Mesendoderm (in vitro differentiated cells): Measurements from ENCODE around the gene C5orf15.
A peak's percentile ranks its signal among the peaks of the same experiment; 100 is the strongest.

Experiments
- DNase-seq: peaks from one replicate; pipeline ENCODE4 v3.0.0; 2013
- H2AK5ac ChIP-seq: 2 replicates; pipeline ENCODE4 v1.6.1; 2013; ENCODE audit warnings: low read length, inconsistent platforms
- H2BK120ac ChIP-seq: 2 replicates; pipeline ENCODE4 v1.6.1; 2013; ENCODE audit warnings: low read depth, mild to moderate bottlenecking, low read length, moderate library complexity, mixed read lengths
- H2BK15ac ChIP-seq: replicated peaks from 2 replicates; pipeline ENCODE4 v1.6.1; 2013; ENCODE audit warnings: low read depth, mild to moderate bottlenecking, moderate library complexity
- H2BK5ac ChIP-seq: 2 replicates; pipeline ENCODE4 v1.6.1; 2013; ENCODE audit warnings: low read length, inconsistent platforms
- H3K18ac ChIP-seq: 2 replicates; pipeline ENCODE4 v1.6.1; 2013; ENCODE audit warnings: mild to moderate bottlenecking, low read length, mixed read lengths
- H3K23ac ChIP-seq: one replicate; pipeline ENCODE4 v1.6.1; 2013; ENCODE audit warnings: low read length
- H3K27ac ChIP-seq: 2 replicates; pipeline ENCODE4 v1.5.1; 2013; ENCODE audit warnings: low read depth, mild to moderate bottlenecking, inconsistent platforms, low read length, moderate library complexity
- H3K27me3 ChIP-seq: 2 replicates; pipeline ENCODE4 v1.6.1; 2013; ENCODE audit warnings: low read length, control low read depth, mild to moderate bottlenecking, inconsistent platforms; ENCODE audit not compliant: insufficient read depth, poor library complexity
- H3K36me3 ChIP-seq: 2 replicates; pipeline ENCODE4 v1.6.1; 2013; ENCODE audit warnings: low read length, inconsistent platforms; ENCODE audit not compliant: control insufficient read depth, insufficient read depth
- H3K4ac ChIP-seq: one replicate; pipeline ENCODE4 v1.6.1; 2013; ENCODE audit warnings: low read depth, mild to moderate bottlenecking, low read length, moderate library complexity
- H3K4me1 ChIP-seq: 2 replicates; pipeline ENCODE4 v1.6.1; 2013; ENCODE audit warnings: low read depth, low read length, inconsistent platforms; ENCODE audit not compliant: control insufficient read depth
- H3K4me2 ChIP-seq: 2 replicates; pipeline ENCODE4 v1.6.1; 2013; ENCODE audit warnings: low read length
- H3K4me3 ChIP-seq: 2 replicates; pipeline ENCODE4 v1.5.1; 2013; ENCODE audit warnings: mild to moderate bottlenecking, low read length
- H3K56ac ChIP-seq: one replicate; pipeline ENCODE4 v1.6.1; 2013; ENCODE audit warnings: low read length
- H3K79me1 ChIP-seq: 2 replicates; pipeline ENCODE4 v1.6.1; 2013; ENCODE audit warnings: low read length, inconsistent platforms
- H3K79me2 ChIP-seq: 2 replicates; pipeline ENCODE4 v1.6.1; 2013; ENCODE audit warnings: mild to moderate bottlenecking, low read length; ENCODE audit not compliant: control insufficient read depth, insufficient read depth
- H3K9ac ChIP-seq: 2 replicates; pipeline ENCODE4 v1.6.1; 2013; ENCODE audit warnings: low read length, inconsistent platforms
- H4K5ac ChIP-seq: one replicate; pipeline ENCODE4 v1.6.1; 2013; ENCODE audit warnings: low read length
- H4K8ac ChIP-seq: one replicate; pipeline ENCODE4 v1.6.1; 2013; ENCODE audit warnings: low read depth, mild to moderate bottlenecking, control low read depth, low read length, moderate library complexity
- WGBS: extraction: QIAGEN DNeasy Blood & Tissue Kit; methylation state at CpG from one replicate; pipeline ENCODE4 v1.1.7; 2013; ENCODE audit warnings: low lambda C conversion rate, missing lambda C conversion rate; ENCODE audit not compliant: insufficient coverage; ENCODE audit errors: extremely low coverage; 5-methylcytosine and 5-hydroxymethylcytosine counted together

The C5orf15 gene

DNA sequence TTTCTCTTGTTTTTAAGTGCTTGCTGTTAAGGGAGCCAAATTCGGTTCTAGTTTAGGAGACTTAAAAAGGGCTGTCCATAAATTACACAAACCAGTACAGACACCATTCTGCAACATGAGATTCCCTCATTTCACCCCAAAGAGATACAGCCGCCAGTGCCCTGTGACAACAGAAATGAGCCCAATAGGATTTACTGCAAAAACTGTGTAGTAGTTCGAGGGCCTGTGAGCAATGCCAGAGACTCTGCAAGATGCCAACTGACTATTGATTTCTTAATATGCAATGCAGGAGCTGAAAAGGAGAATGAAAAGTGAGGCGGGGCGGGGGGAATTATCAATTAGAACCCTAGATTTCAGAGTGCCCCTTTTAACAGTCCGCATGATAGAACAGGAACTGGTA lies 5.7 kb upstream of the C5orf15 start:
- no peak overlapping the region for H3K18ac ChIP-seq
- H2BK120ac ChIP-seq, result no peak overlapping the region
- no peak overlapping the region for H2BK15ac ChIP-seq
- H2BK5ac ChIP-seq, result no peak overlapping the region
- peaks cover 2% of the 10 kb centered on the region for H3K79me1 ChIP-seq
- DNase-seq, result no peak
- H2AK5ac ChIP-seq, result no peak overlapping the region
- no peaks in the 10 kb centered on the region for H3K27me3 ChIP-seq
- H3K36me3 ChIP-seq, result peaks cover 9% of the 10 kb centered on the region
- no peak overlapping the region for H3K4ac ChIP-seq
- H3K9ac ChIP-seq, result no peak overlapping the region
- no peak overlapping the region for H4K8ac ChIP-seq
- H3K23ac ChIP-seq, result no peak overlapping the region
- no peaks in the 10 kb centered on the region for H3K4me1 ChIP-seq
- no peak overlapping the region for H3K27ac ChIP-seq
- no peak overlapping the region for H3K4me3 ChIP-seq
- no peaks in the 10 kb centered on the region for H3K79me2 ChIP-seq
- no peak overlapping the region for H4K5ac ChIP-seq
- no peak overlapping the region for H3K56ac ChIP-seq
- WGBS, result no CpG with 5 or more reads among the region's 6 CpGs
- no peak overlapping the region for H3K4me2 ChIP-seq

DNA sequence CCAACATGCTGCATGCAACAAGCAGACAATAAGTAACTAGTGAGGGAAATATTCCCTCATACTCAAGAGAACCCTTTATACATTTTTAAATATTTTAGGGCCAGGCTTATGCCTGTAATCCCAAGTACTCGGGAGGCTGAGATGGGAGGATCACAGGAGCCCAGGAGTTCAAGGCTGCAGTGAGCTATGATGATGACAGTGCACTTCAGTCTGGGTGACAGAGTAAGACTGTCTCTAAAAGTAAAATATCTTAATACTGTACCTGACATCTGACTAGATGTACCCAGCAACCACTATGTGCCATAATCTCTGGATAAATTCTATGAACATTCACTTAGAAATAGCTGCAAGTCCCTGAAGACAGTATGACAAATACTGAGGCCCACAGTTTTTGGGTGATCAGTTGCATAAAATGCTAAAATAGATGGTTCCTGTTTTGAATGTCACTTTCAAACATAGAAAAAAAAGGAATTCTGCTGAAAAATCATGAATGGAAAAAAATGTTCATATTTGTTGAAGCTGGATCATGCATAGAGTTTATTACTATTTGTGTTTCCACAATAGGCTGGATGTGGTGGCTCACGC lies 2.0 kb upstream of the C5orf15 start:
- no peak overlapping the region for H3K27ac ChIP-seq
- H2BK5ac ChIP-seq, result no peak overlapping the region
- no peaks in the 10 kb centered on the region for H3K27me3 ChIP-seq
- no peak overlapping the region for H3K23ac ChIP-seq
- no peak overlapping the region for H4K5ac ChIP-seq
- H3K79me2 ChIP-seq, result peaks cover 8% of the 10 kb centered on the region
- no peak overlapping the region for H3K4me2 ChIP-seq
- no peaks in the 10 kb centered on the region for H3K4me1 ChIP-seq
- H2BK15ac ChIP-seq, result no peak overlapping the region
- H3K56ac ChIP-seq, result no peak overlapping the region
- no peak overlapping the region for H3K18ac ChIP-seq
- no peak overlapping the region for H3K4me3 ChIP-seq
- DNase-seq, result no peak
- H3K9ac ChIP-seq, result no peak overlapping the region
- H3K36me3 ChIP-seq, result peaks cover 6% of the 10 kb centered on the region
- H3K79me1 ChIP-seq, result peaks cover 7% of the 10 kb centered on the region
- WGBS, result no CpG with 5 or more reads among the region's 2 CpGs
- no peak overlapping the region for H2AK5ac ChIP-seq
- H4K8ac ChIP-seq, result no peak overlapping the region
- H2BK120ac ChIP-seq, result no peak overlapping the region
- H3K4ac ChIP-seq, result no peak overlapping the region

DNA sequence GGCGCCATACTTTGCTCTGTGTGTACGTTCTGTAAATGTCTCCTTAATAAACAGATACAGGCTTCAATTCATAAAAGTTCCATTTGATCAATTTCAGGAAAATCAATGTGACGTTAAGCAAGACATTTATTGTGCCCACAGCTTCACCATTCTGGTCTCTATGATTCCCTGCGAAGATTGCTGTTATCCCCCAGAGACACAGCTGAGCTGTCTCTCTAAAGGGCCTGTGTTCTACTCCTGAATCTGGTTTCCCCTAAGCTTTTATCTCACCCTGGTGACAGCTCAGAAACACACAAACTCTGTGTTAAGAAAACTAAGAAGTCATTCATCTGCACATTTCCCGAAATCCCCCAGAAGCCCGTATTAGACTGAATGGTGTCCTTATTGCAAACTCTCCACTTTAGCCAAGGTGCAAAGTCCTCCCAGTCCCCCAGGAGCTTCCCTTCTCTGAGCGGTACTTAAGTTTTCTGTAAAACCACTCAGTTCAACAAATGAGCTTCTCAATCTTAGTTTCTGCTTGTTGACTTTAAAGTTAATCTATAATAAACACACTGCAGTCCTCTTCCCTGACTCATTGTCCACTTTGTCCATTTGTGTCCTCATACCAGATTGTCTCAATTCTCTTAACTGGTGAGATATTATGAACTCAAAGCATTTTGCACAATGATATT lies 1.4 kb upstream of the C5orf15 start:
- Histone ChIP-seq H3K79me2 (peaks cover 9% of the 10 kb centered on the region), H3K4me3 (no peak overlapping the region), H3K23ac (no peak overlapping the region), H2BK120ac (no peak overlapping the region), H2BK15ac (no peak overlapping the region), H3K18ac (no peak overlapping the region), H3K4ac (no peak overlapping the region), H4K8ac (no peak overlapping the region), H3K27me3 (no peaks in the 10 kb centered on the region), H2BK5ac (no peak overlapping the region), H3K56ac (no peak overlapping the region), H3K4me1 (no peaks in the 10 kb centered on the region), H3K9ac (no peak overlapping the region), H3K27ac (no peak overlapping the region), H3K36me3 (peaks cover 6% of the 10 kb centered on the region), H2AK5ac (no peak overlapping the region), H4K5ac (no peak overlapping the region), H3K4me2 (no peak overlapping the region), H3K79me1 (peaks cover 9% of the 10 kb centered on the region)
- DNase-seq, result no peak
- WGBS, result no CpG with 5 or more reads among the region's 7 CpGs

DNA sequence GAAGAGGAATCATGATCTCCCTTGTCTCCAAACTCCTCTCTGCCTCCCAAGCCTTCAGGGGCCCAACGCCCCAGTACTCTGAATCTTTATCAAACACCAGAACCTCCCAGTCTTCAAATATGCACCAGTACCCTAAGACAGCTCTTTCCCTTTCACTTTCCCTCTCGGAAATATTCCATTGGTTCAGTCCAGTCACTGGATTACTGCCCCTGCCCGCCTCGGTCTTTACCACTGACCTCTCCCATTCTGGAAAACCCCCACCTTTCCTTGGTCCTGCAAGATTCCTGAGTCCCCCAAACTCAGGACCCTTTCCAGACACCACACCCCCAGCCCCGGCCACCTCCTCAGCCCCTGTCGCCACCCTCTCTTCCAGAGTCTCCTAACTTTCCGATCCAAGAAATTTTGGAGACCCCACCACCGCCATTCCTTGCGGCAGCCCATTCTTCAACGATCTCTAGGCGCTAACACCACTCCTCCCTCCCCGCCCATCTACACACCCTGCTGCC lies 674 bp downstream of the C5orf15 start:
- Histone ChIP-seq H2BK120ac (no peak overlapping the region), H3K56ac (peak overlapping the region; percentile 84), H3K27ac (no peak overlapping the region), H4K8ac (peak overlapping the region; percentile 69), H3K23ac (no peak overlapping the region), H3K27me3 (no peaks in the 10 kb centered on the region), H3K4me1 (no peaks in the 10 kb centered on the region), H3K36me3 (no peaks in the 10 kb centered on the region), H3K18ac (no peak overlapping the region), H3K9ac (peak overlapping the region; percentile 77), H3K79me1 (peaks cover 11% of the 10 kb centered on the region), H3K4me2 (peak overlapping the region; percentile 78), H2BK5ac (no peak overlapping the region), H4K5ac (no peak overlapping the region), H3K4ac (no peak overlapping the region), H2AK5ac (no peak overlapping the region), H3K4me3 (peak overlapping the region; percentile 86), H3K79me2 (peaks cover 9% of the 10 kb centered on the region), H2BK15ac (no peak overlapping the region)
- no CpG with 5 or more reads among the region's 12 CpGs for WGBS
- peak; percentile 24 for DNase-seq

DNA sequence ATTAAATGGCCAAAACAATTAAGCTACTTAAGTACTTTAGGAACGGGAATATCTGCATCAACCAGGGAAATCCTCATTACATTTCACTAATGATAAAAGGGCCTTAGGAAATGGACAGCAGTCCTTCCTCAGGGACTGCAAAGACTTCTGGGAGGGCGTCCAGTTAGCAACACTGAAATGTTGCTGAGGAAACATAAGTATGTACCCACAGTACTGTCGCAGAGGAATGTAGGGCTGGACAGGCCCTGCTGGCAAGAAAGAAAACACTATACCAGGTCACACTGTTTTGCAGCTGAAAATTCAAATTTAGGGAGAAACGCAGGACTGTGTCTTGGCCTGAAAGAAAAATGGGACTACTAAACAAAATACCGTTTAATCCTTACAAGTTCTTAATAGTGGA lies 1.3 kb downstream of the C5orf15 start:
- peak overlapping the region; percentile 30 for H3K9ac ChIP-seq
- no peak overlapping the region for H3K4me3 ChIP-seq
- H3K18ac ChIP-seq, result no peak overlapping the region
- H2AK5ac ChIP-seq, result no peak overlapping the region
- H3K4ac ChIP-seq, result no peak overlapping the region
- H3K23ac ChIP-seq, result no peak overlapping the region
- H3K79me2 ChIP-seq, result peaks cover 9% of the 10 kb centered on the region
- no peak overlapping the region for H2BK5ac ChIP-seq
- no peak overlapping the region for H4K8ac ChIP-seq
- no peak for DNase-seq
- H2BK120ac ChIP-seq, result no peak overlapping the region
- peaks cover 13% of the 10 kb centered on the region for H3K79me1 ChIP-seq
- no peak overlapping the region for H3K4me2 ChIP-seq
- H3K27ac ChIP-seq, result no peak overlapping the region
- no peak overlapping the region for H3K56ac ChIP-seq
- H3K36me3 ChIP-seq, result no peaks in the 10 kb centered on the region
- no peak overlapping the region for H4K5ac ChIP-seq
- H2BK15ac ChIP-seq, result no peak overlapping the region
- WGBS, result no CpG with 5 or more reads among the region's 5 CpGs
- no peaks in the 10 kb centered on the region for H3K4me1 ChIP-seq
- no peaks in the 10 kb centered on the region for H3K27me3 ChIP-seq
